GM13977 (cell line): ENCODE data around the gene TNFRSF11A.

Source experiments
- DNase-seq: peaks from one replicate; pipeline ENCODE4 v3.0.0; 2012; ENCODE audit warnings: low spot score
- in situ Hi-C: fragments of 300-500 bp; cut with MboI; formaldehyde crosslinking; loops from one replicate; pipeline ENCODE4 v1.12.0; 2022; ENCODE audit warnings: low sequenced_read_pairs, low pct_unique_long_range_greater_than_20kb, mixed read lengths, inconsistent platforms; ENCODE audit not compliant: unreplicated experiment
- TF ChIP-seq, protein P1 (sequence below): IDR thresholded peaks from 2 replicates; pipeline ENCODE4 v1.5.1; 2012; ENCODE audit warnings: mild to moderate bottlenecking, control low read depth; ENCODE audit not compliant: insufficient read depth; ENCODE audit errors: extremely low read depth, missing control alignments

Gene TNFRSF11A

GRCh38 chr18:62332964-62333695, 8.0 kb downstream of the TNFRSF11A start:
- DNase-seq, result no peak
- TF ChIP-seq, protein P1, sequence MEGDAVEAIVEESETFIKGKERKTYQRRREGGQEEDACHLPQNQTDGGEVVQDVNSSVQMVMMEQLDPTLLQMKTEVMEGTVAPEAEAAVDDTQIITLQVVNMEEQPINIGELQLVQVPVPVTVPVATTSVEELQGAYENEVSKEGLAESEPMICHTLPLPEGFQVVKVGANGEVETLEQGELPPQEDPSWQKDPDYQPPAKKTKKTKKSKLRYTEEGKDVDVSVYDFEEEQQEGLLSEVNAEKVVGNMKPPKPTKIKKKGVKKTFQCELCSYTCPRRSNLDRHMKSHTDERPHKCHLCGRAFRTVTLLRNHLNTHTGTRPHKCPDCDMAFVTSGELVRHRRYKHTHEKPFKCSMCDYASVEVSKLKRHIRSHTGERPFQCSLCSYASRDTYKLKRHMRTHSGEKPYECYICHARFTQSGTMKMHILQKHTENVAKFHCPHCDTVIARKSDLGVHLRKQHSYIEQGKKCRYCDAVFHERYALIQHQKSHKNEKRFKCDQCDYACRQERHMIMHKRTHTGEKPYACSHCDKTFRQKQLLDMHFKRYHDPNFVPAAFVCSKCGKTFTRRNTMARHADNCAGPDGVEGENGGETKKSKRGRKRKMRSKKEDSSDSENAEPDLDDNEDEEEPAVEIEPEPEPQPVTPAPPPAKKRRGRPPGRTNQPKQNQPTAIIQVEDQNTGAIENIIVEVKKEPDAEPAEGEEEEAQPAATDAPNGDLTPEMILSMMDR, result no peak
- in situ Hi-C loops, result no loop called here

DNA sequence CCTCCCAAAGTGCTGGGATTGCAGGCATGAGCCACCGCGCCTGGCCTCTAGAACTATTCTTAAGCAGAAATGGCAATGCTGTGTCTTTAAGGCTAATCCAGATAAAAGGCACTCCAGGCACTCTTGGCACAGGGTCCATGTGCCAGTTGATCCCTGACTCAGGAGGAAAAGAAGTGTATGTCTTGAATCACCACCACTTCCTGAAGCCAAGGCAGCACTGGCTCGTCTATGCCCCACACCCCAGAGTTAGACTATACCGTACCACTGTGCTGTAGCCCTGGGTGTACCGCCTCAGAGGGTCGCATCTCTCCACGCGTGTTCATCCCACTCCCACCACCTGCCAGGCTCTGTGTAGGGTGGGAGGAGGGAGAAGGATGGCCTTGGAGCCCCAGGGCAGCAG, 9.0 kb downstream of the TNFRSF11A start:
- in situ Hi-C loops, result no loop called here
- TF ChIP-seq, protein P1, result no peak
- no peak for DNase-seq

- DNase-seq, result no peak
- in situ Hi-C loops, result no loop called here
These were observed 10.4 kb downstream of the TNFRSF11A start for GRCh38 chr18:62335494-62335893.

GRCh38 chr18:62336618-62337017, 11.5 kb downstream of the TNFRSF11A start:
- TF ChIP-seq, protein P1, result no peak
- in situ Hi-C loops, result no loop called here
- DNase-seq, result no peak

More at GRCh38 chr18:62335494-62335893, 10.4 kb downstream of the TNFRSF11A start:
- TF ChIP-seq, protein P1, result no peak

GRCh38 chr18:62337336-62337735, 12.2 kb downstream of the TNFRSF11A start:
- TF ChIP-seq, protein P1, result no peak
- DNase-seq, result no peak
- in situ Hi-C loops, result no loop called here

- TF ChIP-seq, protein P1, result no peak
- DNase-seq, result no peak
- in situ Hi-C loops, result no loop called here
These were observed 13.5 kb downstream of the TNFRSF11A start for GRCh38 chr18:62338446-62339105.
